ENCODE measurements around the gene RPUSD1.

DNA sequence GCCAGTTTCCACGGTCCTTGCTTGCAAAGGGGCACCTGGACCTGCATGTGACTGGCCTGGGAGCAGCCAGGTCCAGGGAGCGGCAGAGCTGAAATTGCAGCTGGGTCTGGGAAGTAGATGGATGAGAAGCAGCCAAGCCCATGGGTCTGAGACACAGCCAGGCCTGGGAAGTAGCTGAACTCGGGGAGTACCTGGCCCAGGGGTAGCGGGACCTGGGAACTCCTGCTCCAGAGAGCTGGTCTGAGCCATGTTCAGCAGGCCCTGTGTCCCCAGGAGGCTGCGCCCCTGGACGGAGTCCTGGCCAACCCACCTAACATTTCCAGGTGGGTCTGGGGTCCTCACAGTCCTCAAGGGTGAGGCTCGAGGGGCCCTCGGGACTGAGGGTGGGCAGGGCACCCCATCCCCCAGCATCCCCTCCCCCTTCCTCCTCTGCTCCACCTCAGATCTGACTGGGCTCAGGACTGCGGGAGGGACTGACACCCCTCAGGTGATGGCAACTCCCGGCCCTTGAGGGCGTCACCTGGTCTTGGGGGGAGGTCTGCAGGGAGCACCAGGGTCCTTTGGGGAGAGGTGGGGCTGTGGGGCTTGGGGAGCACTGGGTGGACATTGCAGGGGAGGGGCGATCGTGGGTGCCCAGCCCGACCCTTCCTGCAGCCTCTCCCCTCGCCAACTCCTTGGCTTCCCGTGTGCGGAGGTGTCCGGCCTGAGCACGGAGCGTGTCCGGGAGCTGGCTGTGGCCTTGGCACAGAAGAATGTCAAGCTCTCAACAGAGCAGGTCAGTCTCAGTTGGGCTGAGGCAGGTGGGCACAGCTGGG lies 24.6 kb downstream of the RPUSD1 start:
- TF ChIP-seq EZH2 (IDR thresholded peaks at IDR 0.05; ENCODE audit: low read depth) = no peak
- TF ChIP-seq, protein P1, sequence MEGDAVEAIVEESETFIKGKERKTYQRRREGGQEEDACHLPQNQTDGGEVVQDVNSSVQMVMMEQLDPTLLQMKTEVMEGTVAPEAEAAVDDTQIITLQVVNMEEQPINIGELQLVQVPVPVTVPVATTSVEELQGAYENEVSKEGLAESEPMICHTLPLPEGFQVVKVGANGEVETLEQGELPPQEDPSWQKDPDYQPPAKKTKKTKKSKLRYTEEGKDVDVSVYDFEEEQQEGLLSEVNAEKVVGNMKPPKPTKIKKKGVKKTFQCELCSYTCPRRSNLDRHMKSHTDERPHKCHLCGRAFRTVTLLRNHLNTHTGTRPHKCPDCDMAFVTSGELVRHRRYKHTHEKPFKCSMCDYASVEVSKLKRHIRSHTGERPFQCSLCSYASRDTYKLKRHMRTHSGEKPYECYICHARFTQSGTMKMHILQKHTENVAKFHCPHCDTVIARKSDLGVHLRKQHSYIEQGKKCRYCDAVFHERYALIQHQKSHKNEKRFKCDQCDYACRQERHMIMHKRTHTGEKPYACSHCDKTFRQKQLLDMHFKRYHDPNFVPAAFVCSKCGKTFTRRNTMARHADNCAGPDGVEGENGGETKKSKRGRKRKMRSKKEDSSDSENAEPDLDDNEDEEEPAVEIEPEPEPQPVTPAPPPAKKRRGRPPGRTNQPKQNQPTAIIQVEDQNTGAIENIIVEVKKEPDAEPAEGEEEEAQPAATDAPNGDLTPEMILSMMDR (conservative IDR thresholded peaks at IDR 0.05) = no peak

All from PC-9 (cell line).